ENCODE data around the gene ACOX2.

- TF ChIP-seq, protein P1, sequence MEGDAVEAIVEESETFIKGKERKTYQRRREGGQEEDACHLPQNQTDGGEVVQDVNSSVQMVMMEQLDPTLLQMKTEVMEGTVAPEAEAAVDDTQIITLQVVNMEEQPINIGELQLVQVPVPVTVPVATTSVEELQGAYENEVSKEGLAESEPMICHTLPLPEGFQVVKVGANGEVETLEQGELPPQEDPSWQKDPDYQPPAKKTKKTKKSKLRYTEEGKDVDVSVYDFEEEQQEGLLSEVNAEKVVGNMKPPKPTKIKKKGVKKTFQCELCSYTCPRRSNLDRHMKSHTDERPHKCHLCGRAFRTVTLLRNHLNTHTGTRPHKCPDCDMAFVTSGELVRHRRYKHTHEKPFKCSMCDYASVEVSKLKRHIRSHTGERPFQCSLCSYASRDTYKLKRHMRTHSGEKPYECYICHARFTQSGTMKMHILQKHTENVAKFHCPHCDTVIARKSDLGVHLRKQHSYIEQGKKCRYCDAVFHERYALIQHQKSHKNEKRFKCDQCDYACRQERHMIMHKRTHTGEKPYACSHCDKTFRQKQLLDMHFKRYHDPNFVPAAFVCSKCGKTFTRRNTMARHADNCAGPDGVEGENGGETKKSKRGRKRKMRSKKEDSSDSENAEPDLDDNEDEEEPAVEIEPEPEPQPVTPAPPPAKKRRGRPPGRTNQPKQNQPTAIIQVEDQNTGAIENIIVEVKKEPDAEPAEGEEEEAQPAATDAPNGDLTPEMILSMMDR (IDR thresholded peaks at IDR 0.05), result no peak
- TF ChIP-seq POLR2A (IDR thresholded peaks at IDR 0.05), result no peak
- TF ChIP-seq EP300 (IDR thresholded peaks at IDR 0.05), result no peak
Observed at GRCh38 chr3:58563386-58564035, 26.5 kb upstream of the ACOX2 start.
